ENCODE measurements around the gene SRC.
"Not testable (repeated sequence)": the region's sequence is repeated elsewhere in the genome, so short reads cannot be mapped to it uniquely, and the experiment has no call there.

Gene SRC

GRCh38 chr20:37333848-37334318 is 12.1 kb upstream of the SRC start:
- DNase-seq (ENCODE audit: low read depth, low spot score), result no peak
- in situ Hi-C loops (cut with HindIII; ENCODE audit: low sequenced_read_pairs), result no loop called here
- no peak for TF ChIP-seq CTCF (IDR thresholded peaks at IDR 0.05; ENCODE audit: low read depth, low read length)
- no peak overlapping the region for H3K4me3 ChIP-seq (ENCODE audit: low read depth, low read length)

- no peak for TF ChIP-seq CTCF (IDR thresholded peaks at IDR 0.05; ENCODE audit: low read depth, low read length)
- no peak for DNase-seq (ENCODE audit: low read depth, low spot score)
- no peak overlapping the region for H3K4me3 ChIP-seq (ENCODE audit: low read depth, low read length)
- in situ Hi-C loops (cut with HindIII; ENCODE audit: low sequenced_read_pairs), result no loop called here
Measured at GRCh38 chr20:37334450-37334849, 11.5 kb upstream of the SRC start.

- no peak for TF ChIP-seq CTCF (IDR thresholded peaks at IDR 0.05; ENCODE audit: low read depth, low read length)
- in situ Hi-C loops (cut with HindIII; ENCODE audit: low sequenced_read_pairs), result no loop called here
- DNase-seq (ENCODE audit: low read depth, low spot score), result no peak
- no peak overlapping the region for H3K4me3 ChIP-seq (ENCODE audit: low read depth, low read length)
Measured at GRCh38 chr20:37335642-37336368, 10.1 kb upstream of the SRC start.

- no peak for DNase-seq (ENCODE audit: low read depth, low spot score)
- in situ Hi-C loops (cut with HindIII; ENCODE audit: low sequenced_read_pairs), result no loop called here
- H3K4me3 ChIP-seq (ENCODE audit: low read depth, low read length), result no peak overlapping the region
- no peak for TF ChIP-seq CTCF (IDR thresholded peaks at IDR 0.05; ENCODE audit: low read depth, low read length)
Measured at GRCh38 chr20:37336369-37337207, 9.4 kb upstream of the SRC start.

GRCh38 chr20:37337208-37337991 is 8.5 kb upstream of the SRC start:
- H3K4me3 ChIP-seq (ENCODE audit: low read depth, low read length), result no peak overlapping the region
- in situ Hi-C loops (cut with HindIII; ENCODE audit: low sequenced_read_pairs), result no loop called here
- no peak for TF ChIP-seq CTCF (IDR thresholded peaks at IDR 0.05; ENCODE audit: low read depth, low read length)
- no peak for DNase-seq (ENCODE audit: low read depth, low spot score)

- H3K4me3 ChIP-seq (ENCODE audit: low read depth, low read length); DNase-seq (ENCODE audit: low read depth, low spot score); in situ Hi-C loops (cut with HindIII; ENCODE audit: low sequenced_read_pairs): not testable (repeated sequence)
Measured at GRCh38 chr20:37338380-37338779, 7.6 kb upstream of the SRC start.
